Stimulated activated CD8-positive, alpha-beta memory T cell treated with anti-CD3 and anti-CD28 coated beads, Interleukin-12 subunit alpha, Interleukin-12 subunit beta, amount 100 ng/mL, for 24 hours (primary cell): ENCODE data around the gene EFHD1.
"Not testable (repeated sequence)": the region's sequence is repeated elsewhere in the genome, so short reads cannot be mapped to it uniquely, and the experiment has no call there.

ENCODE experiments used
- DNase-seq: peaks from one replicate; pipeline ENCODE4 v3.0.0-alpha.2; 2020; ENCODE audit errors: extremely low read depth

The EFHD1 gene

GRCh38 chr2:232693344-232693743, 59.9 kb downstream of the EFHD1 start:
- no peak for DNase-seq

DNA sequence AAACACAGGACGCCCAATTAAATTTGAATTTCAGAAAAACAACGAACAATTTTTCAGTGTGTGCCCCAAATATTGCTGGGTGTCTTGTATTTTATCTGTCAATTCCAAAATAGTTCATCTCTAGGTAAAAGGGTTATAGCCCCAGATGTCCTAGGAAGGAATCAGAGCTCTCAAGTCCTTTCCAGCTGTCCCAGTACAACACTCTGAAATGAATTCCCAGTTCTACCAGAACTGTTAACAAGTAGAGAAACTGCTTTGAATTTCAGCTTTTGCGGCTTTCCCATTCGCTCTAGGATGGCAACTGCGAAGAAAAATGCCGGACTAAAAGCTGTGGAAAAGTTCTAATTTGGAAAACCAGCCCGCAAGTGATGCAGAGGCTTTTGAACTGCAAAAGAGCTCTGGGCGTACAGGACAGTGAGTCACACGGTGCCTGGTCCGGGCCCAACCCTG, 63.2 kb downstream of the EFHD1 start:
- DNase-seq, result no peak

DNA sequence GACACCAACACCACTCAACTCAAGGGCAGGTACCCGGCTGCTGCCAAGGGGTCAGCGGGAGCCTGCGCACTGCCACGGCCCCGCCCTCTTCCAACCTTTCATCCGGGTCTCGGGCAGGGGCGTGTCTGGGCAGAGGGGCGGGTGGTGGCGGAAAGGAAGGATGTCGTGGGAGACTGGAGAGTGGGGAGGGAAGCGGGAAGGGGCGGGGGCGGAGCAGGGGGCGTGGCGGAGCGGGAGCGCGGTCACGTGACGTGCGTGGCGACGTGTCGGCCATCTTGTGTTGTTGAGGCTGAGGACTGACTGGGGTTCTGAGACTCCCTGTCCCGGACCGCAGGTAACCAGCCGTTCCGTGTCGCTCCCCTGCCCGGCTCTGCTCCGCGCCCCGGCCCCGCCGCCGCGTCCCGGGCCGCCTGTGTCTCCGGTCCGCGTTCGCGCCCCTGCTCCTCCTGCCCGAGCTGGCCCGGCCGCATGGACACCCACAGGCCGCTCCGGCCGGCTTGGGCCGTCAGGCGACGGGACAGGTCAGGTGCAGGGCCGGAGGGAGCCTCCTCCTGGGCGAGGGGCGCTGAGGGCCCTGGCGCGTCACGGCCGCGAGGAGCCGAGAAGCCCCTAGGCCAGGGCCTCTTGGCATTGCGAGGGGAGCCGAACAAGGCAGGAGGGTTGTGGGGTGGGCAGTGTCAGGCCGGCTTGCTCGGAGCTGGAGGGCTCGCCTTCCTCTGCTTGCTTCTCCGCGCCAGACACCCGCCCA, 63.8 kb downstream of the EFHD1 start, which contains the start of gene GIGYF2:
TSS of gene GIGYF2 (plus strand) at position 273 of the 748 bp plus-strand sequence. CDS start 37,867 bp downstream, outside the sequence.
- peak; percentile 85 for DNase-seq

DNA sequence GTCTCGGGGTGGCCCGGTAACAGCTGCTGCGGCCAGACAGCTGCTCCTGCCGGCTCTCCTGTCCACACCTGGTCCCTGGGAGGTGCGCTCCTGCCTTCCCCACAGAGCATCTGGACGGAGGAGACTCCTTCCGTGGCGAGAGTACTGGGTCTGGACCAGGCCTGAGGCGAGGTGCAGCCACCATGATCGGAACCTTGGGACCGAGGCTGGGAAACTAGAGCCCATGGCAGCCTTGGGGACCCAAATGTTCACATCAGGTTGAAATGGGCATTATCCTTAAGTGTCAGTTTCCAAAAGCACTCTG, 64.4 kb downstream of the EFHD1 start:
- no peak for DNase-seq

- no peak for DNase-seq
Observed at GRCh38 chr2:232698556-232699091, 65.2 kb downstream of the EFHD1 start.

DNA sequence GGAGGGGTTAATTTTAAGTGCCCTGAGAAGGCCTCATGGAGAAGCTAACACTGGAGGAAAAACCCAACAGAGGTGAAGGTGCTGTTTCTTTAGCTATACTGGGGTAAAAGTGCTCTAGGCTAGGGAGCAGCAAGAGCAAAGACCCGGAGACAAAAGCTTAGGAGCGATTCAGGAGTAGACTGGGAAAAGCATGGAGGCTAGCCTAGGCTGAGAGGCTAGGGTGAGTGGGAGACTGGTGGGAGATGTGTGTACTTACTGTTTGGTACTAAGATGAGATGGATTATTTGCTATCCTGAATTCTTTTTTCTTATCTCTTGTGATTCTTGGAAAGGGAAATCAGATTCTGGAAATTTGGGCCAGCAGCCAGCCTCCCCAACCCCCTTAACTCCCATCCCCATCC, 65.7 kb downstream of the EFHD1 start:
- no peak for DNase-seq

DNA sequence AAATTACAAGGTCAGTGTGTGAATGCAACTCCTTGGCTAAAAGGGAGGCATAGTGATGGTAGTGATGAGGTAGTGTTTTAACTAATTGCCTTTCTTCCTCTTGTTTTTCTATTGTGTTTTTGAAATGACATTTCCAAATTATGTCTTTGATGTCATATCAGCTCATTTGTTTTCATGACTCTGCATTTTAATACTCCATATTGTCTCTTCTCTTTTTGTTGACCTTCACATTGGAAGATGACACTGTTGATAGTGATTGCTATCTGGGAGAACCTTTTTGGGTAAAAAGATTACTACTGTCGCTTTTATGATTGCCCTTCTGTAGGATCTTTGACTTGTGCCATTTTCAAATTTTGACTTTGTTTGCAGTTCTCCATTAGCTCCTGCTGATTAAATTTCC, 66.8 kb downstream of the EFHD1 start:
- no peak for DNase-seq

- DNase-seq, result no peak
Observed at GRCh38 chr2:232707076-232707475, 73.7 kb downstream of the EFHD1 start.

DNA sequence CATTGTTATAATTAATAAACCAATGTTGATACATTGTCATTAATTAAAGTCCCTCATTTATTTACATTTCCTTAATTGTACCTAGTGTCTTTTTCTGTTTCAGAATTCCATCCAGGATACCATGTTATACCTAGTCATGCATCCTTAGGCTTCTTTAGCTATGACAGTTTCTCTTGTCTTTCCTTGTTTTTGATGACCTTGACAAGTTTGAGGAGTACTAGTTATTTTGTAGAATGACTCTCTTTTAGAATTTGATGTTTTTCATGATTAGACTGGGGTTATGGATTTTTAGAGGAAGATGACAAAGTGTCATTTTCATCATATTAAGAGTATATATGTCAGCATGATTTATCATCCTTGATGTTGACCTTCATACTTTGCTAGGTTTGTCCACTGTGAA, 80.1 kb downstream of the EFHD1 start:
- no peak for DNase-seq

DNA sequence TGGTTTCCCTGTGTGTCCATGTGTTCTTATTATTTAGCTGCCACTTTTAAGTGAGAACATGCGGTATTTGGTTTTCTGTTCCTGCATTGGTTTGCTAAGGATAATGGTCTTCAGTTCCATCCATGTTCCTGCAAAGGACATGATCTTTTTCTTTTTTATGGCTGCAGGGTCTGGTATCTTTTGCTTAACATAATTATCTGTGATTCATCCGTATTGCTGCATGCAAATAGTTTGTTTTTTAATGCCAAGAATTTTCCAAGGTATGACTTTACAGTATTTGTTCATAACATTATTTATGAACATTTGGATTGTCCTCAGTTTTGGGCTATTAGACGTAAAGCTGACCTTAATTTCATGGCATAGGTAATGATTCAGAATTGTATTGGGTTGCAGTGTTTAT, 81.6 kb downstream of the EFHD1 start:
- no peak for DNase-seq

DNA sequence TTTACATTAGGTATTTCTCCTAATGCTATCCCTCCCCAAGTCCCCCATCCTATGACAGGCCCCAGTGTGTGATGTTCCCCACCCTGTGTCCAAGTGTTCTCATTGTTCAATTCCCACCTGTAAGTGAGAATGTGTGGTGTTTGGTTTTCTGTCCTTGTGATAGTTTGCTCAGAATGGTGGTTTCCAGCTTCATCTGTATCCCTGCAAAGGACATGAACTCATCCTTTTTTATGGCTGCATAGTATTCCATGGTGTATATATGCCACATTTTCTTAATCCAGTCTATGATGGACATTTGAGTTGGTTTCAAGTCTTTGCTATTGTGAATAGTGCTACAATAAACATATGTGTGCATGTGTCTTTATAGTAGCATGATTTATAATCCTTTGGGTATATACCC, 86.7 kb downstream of the EFHD1 start:
- not testable (repeated sequence) for DNase-seq

- no peak for DNase-seq
Observed at GRCh38 chr2:232721261-232721660, 87.9 kb downstream of the EFHD1 start.

DNA sequence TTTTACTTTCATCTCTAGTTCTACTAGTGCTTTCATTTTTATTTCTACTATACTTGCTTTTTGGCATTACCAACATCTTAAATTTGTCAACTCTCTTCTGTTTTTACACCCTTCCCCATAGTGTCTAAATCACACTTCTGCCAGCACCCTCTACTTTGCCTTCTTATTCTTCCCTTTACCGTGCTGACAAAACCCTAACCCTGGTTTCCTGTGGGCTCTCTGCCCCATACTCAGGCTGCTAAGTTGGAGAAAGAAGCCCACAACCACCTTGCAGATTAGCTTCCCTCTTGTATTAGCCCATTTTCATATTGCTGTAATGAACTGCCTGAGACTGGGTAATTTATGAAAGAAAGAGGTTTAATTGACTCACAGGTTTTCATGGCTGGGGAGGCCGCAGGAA, 88.5 kb downstream of the EFHD1 start:
- no peak for DNase-seq

- DNase-seq, result no peak
Observed at GRCh38 chr2:232723027-232723426, 89.6 kb downstream of the EFHD1 start.

GRCh38 chr2:232728785-232729184, 95.4 kb downstream of the EFHD1 start:
- no peak for DNase-seq

- no peak for DNase-seq
Observed at GRCh38 chr2:232731470-232731869, 98.1 kb downstream of the EFHD1 start.
